GM19455 (cell line): Measurements from ENCODE around the gene MKS1.

Source experiments
- ATAC-seq: cut with Tn5 transposase; IDR thresholded peaks from one replicate; pipeline ENCODE4 v1.9.1; 2021; ENCODE audit not compliant: unreplicated experiment

MKS1 gene

DNA sequence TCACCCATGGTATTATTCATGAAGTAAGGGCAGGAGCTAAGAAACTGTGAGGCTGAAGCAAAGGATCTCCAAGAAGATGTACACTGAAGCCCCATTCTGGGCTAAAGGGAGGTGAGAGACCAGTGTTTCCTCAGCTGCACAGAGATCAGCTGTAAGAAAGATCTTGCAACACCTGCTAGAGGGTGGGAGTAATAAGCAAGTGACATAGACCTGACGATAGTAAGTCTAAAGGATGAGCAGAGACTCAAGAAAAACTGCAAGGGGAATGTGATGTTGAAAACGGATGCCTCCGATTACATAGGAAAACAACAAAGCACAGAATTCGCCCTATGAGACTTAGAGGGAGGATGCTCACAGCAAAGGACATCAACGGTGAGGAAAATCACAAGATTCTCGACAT lies 52.4 kb downstream of the MKS1 start, which contains the start of gene OR4D2:
OR4D2 (plus strand) TSS at position 301 of the 400 bp plus-strand sequence. CDS start 2,674 bp downstream, outside the sequence.
- no peak for ATAC-seq

DNA sequence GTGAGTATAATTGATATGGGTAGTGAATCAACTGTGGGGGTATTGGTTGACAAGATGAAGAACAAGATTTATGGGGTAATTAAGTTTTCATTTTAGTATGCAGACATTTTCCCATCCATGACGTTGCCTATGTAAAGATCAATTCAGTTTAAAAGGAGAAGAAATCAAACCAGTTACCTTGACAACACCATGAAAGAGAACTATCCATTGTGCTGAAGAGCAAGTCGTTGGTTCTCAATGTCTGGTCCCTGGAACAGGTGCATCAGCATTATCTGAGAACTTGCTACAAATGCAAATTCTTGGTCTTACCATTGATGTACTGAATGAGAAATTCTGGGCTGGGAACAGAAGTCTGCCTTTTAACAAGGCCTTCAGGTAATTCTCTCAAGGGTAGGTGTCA lies 53.1 kb downstream of the MKS1 start:
- ATAC-seq, result no peak

DNA sequence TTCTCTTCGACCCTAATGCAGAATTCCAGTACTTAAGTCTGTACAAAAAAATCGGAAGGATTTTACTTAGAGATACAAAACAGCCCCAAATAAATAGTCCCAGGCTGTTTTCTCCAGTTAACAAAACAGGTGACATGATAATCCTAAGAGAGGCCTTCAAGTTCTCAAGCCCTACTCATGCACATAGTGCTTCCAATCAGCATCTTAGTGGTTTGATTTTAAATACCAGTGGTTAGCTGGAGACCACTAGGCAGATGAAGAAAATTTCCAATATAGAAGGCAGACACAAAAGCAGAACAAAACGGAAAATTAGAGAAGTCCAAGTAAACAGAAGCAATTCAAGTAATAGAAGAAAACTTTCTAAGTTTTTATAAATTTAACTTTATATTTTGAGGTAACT lies 57.5 kb downstream of the MKS1 start:
- ATAC-seq, result no peak

DNA sequence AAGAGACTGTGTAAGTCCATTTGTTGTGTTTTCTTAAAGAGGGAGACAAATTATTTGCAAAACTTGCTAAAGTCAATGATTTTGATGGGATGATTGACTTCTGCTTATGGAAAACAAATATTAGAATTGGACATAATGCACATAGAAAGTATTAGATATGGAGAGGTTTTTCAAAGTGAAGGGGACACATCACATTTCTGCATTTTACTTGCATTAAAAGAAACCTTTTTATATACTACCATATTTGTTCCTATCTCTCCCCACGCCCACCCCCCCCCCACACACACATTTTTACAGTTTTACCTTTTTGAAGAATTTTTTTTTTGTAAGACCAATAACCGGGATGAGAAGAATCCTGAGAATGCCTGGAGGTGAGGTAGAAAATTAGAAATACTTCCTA lies 60.9 kb downstream of the MKS1 start:
- ATAC-seq, result no peak

DNA sequence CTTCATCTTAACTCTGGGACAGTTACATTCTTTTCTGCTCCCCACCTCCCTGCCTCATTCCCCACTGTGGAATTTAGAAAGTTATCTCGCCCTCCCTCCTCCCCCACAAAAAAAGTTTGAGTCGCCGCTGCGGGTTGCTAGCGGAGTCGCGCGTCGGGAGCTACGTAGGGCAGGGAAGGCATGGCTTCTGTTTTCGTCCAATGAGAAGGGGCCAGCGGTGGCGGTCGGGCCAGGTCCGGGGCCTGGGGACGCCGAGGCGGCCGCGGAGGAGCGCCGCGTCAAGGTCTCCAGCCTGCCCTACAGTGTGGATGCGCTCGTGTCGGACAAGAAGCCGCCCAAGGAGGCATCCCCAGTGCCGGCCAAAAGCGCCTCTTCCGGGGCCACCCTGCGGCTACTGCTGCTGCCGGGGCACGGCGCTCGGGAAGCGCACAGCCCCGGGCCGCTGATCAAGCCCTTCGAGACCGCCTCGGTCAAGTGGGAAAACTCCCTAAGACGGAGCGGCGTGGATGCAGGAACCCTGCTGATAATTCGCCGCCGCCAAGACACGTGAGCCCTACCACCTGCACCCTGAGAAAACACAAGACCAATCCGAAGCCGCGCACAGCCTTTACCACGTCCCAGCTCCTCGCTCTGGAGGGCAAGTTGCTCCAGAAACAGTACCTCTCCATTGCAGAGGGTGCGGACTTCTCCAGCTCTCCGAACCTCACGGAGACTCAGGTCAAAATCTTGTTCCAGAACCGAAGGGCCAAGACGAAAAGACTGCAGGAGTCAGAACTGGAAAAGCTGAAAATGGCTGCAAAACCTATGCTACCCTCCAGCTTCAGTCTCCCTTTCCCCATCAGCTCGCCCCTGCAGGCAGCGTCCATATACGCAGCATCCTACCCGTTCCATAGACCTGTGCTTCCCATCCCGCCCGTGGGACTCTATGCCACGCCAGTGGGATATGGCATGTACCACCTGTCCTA lies 61.9 kb downstream of the MKS1 start:
- no peak for ATAC-seq
